GM21447 (cell line): ENCODE measurements around the gene CCT2.
A peak's percentile ranks its signal among the peaks of the same experiment; 100 is the strongest.

Experiments used
- ATAC-seq: cut with Tn5 transposase; IDR thresholded peaks from one replicate; pipeline ENCODE4 v1.9.1; 2021; ENCODE audit not compliant: unreplicated experiment

Gene CCT2

DNA sequence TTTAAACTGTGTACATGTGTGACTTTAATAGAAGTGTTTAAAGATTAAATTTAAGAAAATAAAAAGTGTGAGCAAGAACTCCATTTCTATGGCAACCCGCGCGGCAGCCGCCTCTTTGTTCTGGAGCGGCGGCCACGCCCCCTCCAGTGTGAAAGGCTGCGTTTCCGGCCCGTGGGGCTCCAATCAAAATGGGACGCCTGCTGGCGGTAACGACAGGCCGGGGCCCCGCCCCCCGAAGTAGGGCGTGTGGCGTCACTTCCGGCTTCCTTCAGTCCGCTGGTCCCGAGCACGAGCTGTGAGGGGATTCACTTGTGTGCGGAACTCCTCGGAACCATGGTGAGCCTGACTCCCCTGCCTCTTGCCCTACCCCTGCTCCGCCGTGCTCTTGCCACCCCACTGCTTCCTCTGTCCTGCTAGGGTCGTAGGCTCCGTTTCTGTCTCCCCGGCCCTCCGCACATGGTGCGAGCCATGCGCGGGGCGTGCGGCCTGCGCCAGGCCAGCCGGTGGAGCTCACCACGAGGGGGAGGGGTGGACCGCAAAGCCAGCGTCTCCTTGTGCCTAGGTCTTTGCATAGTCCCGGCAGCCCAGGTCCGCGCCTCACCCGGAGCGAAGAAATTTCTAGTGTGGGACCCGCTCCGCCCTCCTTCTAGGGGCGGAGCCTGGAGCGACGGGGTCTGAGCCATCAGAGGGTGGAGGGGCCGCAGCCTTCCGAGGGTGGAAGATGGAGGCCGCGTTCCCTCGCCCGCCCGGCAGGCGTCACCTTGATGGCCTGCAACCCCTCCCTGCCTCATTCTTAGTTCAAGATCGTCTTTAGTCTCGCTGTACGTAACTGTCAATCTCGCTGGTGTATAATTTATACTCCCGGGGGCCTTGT is at the start of gene CCT2:
Gene CCT2 (plus strand): TSS at position 271 of the 874 bp plus-strand sequence. CDS start 63 bp downstream, at position 334.
- peak; percentile 97 for ATAC-seq

DNA sequence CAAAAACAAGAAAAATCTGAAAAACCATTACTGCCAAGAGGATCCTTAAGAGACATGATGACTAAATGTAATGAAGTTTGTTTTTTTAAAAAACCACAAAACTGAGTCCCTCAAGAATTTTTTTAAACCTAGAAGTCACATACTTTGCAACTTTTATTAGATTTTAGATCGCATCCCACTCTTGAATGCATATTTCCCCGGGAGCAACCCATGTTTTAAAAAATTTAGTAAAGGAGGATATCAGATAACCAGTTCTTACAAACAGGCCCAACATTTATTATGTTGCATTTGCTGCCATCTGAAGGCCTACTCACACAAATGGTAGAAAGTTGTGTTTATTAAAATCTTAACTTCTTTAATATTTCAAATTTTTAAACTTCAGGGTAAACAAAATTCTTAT is 44.3 kb upstream of the CCT2 start:
- ATAC-seq, result no peak

DNA sequence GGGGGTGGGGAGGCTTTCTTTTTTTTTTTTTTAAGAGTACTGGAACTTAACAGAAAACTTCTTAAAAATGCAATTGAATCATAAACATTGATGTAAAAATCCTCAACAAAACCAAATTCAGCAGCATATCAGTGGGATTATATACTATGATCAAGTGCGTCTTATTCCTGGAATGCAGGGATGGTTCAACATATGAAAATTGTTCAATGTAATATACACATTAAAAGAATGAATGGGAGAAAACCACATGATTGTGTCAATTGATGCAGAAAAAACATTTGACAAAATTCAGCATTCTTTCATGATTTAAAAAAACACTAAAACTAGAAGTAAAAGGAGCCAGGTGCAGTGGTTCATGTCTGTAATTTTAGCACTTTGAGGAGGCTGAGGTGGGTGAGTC is 41.2 kb upstream of the CCT2 start:
- no peak for ATAC-seq

DNA sequence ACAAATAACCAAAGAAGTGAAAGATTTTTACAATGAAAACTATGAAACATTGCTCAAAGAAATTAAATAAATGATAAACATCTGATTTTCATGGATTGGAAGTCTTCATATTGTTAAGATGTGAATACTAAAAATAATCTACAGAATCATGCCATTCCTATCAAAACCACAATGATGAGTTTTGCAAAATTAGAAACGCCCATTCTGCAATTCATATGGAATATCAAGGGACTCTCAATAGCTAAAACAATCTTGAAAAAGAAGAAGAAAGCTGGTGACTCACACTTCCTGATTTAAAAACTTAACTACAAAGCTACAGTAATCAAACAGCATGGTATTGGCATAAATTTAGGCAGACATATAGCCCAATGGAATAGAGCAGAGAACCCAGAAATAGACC is 40.2 kb upstream of the CCT2 start:
- no peak for ATAC-seq

DNA sequence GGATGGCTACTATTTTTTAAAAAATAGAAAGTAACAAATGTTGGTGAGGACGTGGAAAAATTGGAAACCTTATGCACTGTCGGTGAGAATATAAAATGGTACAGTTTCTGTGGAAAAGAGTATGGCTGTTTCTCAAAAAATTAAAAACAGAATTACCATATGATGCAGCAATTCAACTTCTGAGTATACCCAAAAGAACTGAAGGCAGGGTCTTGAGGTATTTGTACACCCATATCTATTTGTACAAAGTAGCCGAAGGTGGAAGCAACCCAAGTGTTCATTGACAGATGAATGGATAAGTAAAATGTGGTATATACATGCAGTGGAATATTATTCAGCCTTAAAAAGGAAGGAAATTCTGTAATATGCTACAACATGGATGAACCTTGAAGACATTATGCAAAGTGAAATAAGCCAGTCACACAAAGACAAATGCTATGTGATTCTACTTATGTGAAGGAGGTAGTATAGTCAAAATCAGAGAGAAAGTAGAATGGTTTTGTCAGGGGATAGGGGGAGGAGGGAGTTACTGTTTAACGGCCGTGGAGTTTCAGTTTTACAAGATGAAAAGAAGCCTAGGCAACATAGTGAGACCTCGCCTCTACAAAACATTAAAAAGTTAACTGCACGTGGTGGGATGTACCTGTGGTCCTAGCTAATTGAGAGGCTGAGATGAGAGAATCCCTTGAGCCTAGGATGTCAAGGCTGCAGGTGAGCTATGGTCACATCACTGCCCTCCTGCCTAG is 38.4 kb upstream of the CCT2 start:
- peak; percentile 73 for ATAC-seq

DNA sequence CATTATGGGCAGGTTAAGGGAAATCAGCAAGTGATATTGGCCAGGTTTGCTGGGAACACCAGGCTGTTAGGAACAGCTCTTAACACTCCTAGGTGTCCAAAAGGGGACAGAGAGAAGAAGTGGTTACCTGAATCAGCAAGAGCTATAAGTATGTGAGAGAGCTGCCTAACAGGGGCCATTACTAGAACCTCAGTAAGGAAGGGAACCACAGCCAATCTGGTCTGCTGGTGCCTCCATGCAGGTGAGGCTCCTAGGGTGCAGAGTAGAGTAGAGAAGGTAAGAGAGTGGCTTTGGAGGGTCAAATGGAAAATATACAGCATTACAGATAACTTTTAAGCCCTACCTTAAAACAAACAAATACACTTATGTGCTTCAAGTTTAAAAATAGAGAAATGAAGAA is 36.6 kb upstream of the CCT2 start:
- no peak for ATAC-seq

DNA sequence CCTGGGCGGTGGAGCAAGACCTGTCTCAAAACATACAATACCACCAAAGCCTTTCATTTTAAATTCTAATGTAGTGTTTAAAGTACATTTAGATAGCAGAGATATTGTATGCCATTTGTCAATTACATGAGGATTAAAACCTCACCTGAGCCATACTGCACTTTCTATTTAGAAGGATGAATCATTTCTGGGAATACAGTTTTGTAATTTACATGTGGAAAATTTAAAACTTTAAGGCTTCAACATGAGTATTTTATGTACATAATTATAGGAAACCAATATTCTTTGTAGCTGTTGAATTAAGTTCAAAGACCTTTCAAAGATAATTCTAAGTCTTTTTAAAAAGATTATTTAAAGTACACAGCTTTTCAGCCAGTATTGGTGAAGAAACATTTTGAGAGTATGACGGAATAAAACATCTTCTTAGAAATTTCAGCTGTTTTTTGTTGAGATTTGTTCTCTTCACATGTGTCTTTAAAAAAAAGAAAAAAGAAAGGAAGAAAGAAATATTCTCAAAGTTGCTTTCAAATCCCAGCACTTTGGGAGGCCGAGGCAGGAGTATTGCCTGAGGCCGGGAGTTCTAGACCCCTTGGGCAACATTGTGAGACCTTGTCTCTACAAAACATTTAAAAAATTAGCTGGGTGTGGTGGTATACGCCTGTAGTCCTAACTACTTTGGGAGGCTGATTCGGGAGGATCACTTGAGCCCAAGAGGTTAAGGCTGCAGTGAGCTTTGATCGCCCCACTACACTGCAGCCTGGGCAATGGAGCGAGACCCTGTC is 34.5 kb upstream of the CCT2 start:
- ATAC-seq, result no peak

DNA sequence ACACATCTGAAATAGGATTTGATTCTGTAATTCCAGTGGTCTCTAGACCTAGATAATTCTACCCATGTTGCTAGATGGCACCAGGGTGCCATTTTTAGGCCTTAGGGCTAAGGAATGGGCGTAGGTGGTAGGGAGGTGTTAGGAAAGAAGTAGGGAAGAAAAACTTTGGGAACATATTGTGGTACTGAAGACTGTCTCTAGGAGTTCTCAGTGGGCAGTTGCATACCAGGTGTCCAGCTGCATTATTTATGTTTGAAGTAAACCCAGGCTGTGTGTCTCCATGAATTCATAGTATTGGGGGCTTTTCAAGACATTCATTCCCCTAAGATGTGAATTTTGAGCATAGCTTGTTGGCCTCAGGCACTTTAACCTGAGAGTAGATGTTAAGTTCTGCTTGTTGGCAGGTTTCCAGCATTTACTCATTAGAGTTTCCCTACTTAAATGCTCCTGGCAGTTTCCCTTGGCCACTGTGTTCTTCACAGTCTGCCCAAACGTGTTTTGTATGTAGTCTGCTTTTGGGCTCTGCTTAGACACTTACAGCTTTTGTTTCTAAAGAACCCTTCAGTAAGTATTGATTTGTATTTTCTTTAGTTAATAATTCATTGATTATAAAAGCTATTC is 31.5 kb upstream of the CCT2 start:
- no peak for ATAC-seq

DNA sequence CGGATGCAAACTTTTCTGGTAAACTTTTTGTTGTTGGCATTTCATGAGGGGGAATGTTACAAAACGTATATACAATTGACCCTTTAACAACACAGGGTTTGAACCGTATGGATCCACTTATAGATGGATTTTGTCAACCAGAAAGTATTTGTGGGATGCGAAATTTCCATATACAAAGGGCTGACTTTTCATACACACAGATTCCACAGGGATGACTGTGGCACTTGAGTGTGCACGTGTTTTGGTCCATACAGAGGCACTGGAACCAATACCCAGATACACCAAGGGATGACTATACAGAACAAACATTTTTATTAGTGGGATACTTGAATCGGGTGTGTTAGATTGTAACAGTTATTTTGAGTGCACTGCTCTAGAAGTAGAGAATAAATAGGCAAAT is 29.8 kb upstream of the CCT2 start:
- no peak for ATAC-seq

DNA sequence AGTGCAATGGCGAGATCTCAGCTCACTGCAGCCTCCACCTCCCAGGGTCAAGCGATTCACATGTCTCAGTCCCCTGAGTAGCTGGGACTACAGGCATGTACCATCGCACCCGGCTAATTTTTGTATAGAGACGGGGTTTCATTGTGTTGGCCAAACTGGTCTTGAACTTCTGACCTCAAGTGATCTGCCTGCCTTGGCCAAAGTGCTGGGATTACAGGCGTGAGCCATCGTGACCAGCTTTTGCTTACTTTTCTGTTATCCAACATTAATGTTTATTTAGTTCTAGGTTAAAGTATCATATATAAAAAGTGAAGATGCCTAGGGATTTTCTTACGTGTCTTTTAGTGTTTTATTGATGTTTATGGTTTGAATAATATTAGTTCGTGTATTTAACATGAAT is 28.9 kb upstream of the CCT2 start:
- ATAC-seq, result no peak

DNA sequence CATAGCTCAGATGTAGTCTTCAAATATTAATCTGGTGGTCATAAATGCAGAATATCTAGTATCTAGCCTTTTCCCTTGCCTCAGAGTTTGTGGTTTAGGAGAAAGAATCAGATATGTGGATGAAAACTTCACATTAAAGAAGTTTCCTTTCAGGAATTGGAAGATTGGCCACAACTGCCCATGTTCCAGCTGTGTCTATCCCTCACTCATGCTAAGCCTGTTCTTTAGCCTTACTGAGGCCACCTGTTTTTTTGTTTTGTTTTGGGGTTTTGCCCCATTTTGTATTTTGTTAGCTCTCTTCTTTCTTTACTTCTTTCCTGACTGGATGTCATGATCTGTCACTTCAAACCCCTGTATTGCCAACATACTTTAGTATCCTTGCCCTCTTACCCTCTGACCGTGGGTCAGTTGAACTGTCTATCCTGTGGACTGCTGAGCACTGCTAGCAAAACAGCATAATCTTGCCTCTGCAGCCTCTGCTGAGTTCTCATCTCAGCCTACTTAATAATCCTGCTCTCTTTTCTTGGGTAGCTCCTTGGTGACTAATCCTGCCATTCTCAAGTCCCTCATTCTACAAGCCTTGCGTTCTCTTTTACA is 22.0 kb upstream of the CCT2 start:
- ATAC-seq, result no peak

DNA sequence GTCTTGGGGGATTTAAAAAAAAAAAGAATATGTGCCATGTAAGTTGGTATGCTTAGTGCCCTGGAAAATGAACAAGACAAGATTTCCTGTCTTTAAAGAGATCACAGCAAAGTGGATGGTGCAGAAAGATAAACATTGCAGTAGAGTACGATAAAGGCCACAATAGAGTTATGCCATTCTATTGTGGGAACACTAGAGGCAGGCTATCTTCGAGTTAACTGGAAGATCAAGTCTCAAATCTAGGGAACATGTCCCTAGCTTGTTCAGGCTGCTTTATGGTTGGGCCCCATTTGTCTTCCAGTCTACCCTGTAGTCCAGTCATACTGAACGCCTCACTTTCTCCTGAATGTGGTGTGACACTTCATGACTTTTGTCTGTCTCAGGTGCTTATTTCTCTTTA is 18.7 kb upstream of the CCT2 start:
- no peak for ATAC-seq

DNA sequence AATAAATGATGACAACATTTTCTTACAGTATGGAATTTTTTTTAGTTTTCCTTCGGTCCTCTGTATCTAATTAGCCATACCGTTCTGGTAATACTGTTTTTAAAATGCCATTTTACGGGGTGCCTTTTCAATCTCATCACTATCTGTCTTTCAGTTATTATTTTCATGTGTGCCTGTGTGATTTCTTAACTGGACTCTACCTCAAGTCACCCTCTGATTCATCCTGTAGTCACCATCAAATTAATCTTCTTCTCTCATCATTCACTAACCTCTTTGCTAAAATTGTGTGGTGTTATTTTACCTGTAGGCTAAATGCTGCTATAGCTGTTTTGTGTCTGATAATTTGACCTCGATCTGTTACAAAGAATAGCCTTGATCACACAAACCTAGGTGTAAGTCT is 16.0 kb upstream of the CCT2 start:
- no peak for ATAC-seq

DNA sequence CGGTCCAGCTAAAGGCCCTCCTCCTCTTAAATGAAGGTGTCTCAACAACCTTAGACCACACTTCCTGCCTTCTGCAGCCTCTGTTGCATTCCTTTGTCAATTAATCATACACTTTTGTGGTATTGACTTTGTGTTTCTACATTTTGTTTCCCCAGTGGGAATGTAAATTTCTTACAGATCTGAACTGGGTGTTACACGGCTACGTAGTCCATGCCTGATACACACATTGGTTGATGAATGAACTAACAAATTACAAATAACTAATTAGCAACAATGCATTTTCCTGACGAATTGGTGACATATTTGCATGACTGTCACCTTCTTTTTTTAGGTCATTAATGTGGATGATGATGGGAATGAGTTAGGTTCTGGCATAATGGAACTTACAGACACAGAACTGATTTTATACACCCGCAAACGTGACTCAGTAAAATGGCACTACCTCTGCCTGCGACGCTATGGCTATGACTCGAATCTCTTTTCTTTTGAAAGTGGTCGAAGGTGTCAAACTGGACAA is 15.2 kb upstream of the CCT2 start:
- no peak for ATAC-seq

DNA sequence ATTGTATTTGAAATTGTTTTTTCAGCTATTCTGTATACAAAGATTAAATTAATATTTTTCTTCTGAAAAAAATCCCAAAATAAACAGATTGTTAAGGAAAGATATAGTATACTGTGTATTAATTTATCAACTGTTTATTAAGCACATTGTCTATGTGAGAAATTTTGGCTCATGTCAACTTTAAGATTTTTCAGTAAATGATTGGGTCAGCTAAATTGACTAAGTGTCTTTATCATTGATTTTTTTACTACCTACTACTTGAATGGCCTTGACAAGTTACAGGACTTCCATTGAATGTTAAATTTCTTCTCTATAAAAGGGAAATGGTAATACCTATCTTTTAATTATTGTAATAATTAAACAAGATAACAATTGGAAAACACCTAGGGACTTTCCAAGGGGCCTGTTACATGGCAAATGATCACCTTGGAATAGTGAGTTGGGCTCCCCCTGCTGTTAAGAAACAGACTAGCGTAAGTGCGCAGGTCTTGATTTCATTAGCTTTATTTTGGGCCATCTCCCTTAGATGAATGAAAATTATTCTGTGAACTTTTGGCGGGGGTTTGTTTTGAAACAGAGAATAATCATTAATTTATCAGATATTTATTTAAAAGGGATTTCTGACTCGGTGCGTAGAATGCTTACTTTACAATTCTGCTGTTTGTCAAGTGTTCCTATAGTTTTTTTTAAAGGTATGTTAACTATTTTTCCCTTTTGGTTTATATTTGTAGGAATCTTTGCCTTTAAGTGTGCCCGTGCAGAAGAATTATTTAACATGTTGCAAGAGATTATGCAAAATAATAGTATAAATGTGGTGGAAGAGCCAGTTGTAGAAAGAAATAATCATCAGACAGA is 14.5 kb upstream of the CCT2 start:
- peak; percentile 71 for ATAC-seq

DNA sequence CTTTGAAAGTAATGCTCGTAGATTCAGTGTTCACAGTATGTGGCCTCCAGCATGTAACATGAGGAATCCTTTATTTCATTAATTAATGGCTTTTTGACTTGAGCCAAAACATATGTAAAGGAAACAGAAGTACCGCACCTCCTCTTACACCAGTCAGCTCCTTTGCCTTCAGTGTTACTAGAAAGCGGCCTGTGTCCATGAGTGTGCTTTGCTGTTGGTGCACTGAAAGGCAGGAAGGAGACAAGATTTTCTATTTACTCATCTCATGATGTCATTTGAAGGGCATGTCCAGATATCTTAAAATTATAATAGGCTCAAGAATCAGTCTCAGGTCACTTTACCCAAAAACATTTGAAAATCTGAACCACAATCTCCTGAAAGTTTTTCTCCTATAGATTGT is 9.9 kb upstream of the CCT2 start:
- ATAC-seq, result no peak

DNA sequence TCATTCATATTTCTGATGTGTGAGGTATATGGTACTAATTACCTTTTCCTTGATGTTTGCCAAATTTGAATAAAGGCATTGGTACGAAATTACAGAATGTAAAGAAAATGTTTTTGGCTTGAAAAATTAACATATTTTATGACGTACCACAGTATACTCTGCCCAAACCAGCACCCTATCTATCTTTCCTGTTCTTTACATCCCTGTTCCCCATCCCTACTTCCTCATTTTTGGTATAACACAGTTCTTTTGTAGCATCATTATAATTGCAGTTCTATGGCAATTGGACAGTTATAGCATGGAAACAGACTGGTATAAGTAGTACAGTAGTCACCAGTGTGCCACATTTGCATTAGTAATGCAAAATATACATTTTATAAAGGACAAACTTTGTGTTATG is 7.0 kb upstream of the CCT2 start:
- no peak for ATAC-seq

DNA sequence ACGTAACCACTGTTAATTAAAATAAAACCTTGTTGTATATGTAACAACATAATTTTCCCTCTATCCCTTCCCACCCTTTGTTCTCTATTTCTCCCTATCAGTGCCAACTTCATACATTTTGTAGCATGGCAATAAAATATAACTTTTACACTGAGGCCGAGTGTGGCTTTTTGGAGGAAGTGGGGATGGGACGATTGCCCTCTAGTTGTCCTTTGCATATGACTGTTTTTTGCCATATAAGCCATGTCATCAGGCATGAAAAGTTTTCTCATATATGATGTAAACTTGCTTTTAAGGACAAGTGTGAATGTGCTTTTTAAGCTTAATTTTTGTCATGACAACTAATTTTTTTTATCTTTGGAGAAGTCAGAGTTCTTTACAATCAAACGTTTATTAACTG is 6.2 kb upstream of the CCT2 start:
- no peak for ATAC-seq

DNA sequence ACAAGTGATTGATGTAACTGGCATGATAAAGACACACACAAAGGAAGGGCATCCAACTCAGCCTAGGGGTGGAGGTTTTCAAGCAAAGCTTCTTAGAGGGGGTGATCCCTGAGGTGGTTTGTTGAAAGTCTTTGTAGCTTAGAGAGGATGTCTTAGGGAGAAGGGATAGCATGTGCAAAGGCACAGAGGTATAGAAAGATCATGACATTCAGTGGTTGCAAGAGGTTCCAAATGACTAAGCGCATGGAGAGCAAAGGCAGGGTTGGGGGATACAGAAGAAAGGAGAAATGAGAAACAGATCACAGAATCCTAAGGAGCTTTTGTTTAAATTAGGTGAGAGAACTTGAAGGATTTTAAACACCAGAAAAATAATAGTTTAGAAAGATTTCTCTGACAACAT is 5.2 kb upstream of the CCT2 start:
- no peak for ATAC-seq

DNA sequence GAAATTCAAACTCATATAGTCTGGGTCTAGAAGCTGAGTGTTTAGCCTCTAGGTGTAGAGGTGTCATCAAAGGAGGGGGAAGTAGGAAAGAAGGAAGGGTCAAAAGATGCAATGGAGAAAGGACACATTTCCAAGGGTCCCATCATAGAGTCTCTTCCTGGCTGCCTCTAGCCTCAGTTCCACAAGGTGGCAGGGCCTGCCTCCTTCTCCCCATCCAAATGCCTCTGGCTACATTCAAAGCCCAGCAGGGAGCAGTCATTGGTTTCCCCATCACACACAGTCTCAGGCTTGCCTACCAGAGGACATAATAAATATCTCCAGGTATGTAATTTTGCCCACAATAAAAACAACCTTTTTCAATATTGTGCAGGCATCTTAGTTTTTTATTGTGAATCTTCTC is 2.1 kb upstream of the CCT2 start:
- ATAC-seq, result no peak
